Measurements from ENCODE around the gene PLA2R1. TPM values are rescaled to one million over a fixed set of nuclear protein-coding genes. Genes with fewer than 3 reads are reported as not detected.

The PLA2R1 gene
- total and polyA plus RNA-seq, 2 of the 4 experiments (the other 2 are of a cell fraction): 0.43 to 0.54 TPM

- H3K4me2 ChIP-seq (ENCODE audit: low read depth, low read length): no peak overlapping the region
- peaks cover 25% of the 10 kb centered on the region for H3K27me3 ChIP-seq (ENCODE audit: control insufficient read depth, insufficient read depth, low read length)
- no peak overlapping the region for H3K18ac ChIP-seq (ENCODE audit: low read depth, low read length)
- H3K56ac ChIP-seq (ENCODE audit: extremely low read depth, insufficient read depth, low read length): no peak overlapping the region
- ATAC-seq (ENCODE audit: low read depth) (no peak), DNase-seq (no peak)
- H3K4me1 ChIP-seq (ENCODE audit: control insufficient read depth, insufficient read depth, low read length): no peaks in the 10 kb centered on the region
- no peak overlapping the region for H2BK20ac ChIP-seq (ENCODE audit: low read depth, low read length)
- H2AK9ac ChIP-seq (replicated peaks; ENCODE audit: low read depth, low read length, poor library complexity): no peak overlapping the region
- ChIA-PET POLR2A (ENCODE audit: unreplicated experiment) (no interaction called here), CTCF (no interaction called here)
- H4K91ac ChIP-seq (ENCODE audit: insufficient read depth, low read depth, low read length): no peak overlapping the region
- in situ Hi-C loops (cut with MboI; ENCODE audit: low sequenced_read_pairs): no loop called here
- no CpG with 5 or more reads among the region's 8 CpGs for WGBS, 2 experiments (ENCODE audit: extremely low coverage in 2 of 2, insufficient read length in 1 of 2)
- no peaks in the 10 kb centered on the region for H3K36me3 ChIP-seq (ENCODE audit: control insufficient read depth, insufficient read depth, low read length)
- H2BK15ac ChIP-seq (ENCODE audit: low read depth, low read length): no peak overlapping the region
- H3K9ac ChIP-seq (ENCODE audit: low read depth, low read length): no peak overlapping the region
- no peak overlapping the region for H3K14ac ChIP-seq (replicated peaks; ENCODE audit: low read depth, low read length)
- no peak overlapping the region for H3K23ac ChIP-seq (ENCODE audit: low read depth, low read length)
- no peak overlapping the region for H4K5ac ChIP-seq (ENCODE audit: low read depth, low read length)
- no peaks in the 10 kb centered on the region for H3K9me1 ChIP-seq (ENCODE audit: insufficient read depth, low read length)
- no peaks in the 10 kb centered on the region for H3K9me3 ChIP-seq (ENCODE audit: control insufficient read depth, insufficient read depth, low read length)
- no peak overlapping the region for H2BK120ac ChIP-seq (ENCODE audit: low read depth, low read length)
- no peak for TF ChIP-seq FOS (IDR thresholded peaks at IDR 0.05; ENCODE audit: low read depth, low read length)
- TF ChIP-seq BHLHE40 (IDR thresholded peaks at IDR 0.05; ENCODE audit: low read depth, low read length): no peak
- no peak for TF ChIP-seq USF2 (IDR thresholded peaks at IDR 0.05; ENCODE audit: low read depth, low read length)
- TF ChIP-seq RAD21 (IDR thresholded peaks at IDR 0.05; ENCODE audit: low read length): no peak
- TF ChIP-seq MAZ (IDR thresholded peaks at IDR 0.05; ENCODE audit: borderline replicate concordance, low read depth, low read length): no peak
- no peak for TF ChIP-seq ELK1 (IDR thresholded peaks at IDR 0.05; ENCODE audit: borderline replicate concordance, low read depth, low read length)
- no peak for TF ChIP-seq RFX5 (IDR thresholded peaks at IDR 0.05; ENCODE audit: low read depth, low read length)
- TF ChIP-seq RCOR1 (IDR thresholded peaks at IDR 0.05; ENCODE audit: insufficient replicate concordance, low read length): no peak
- TF ChIP-seq CTCF (conservative IDR thresholded peaks at IDR 0.05; ENCODE audit: low read depth, low read length): no peak
- no peak for TF ChIP-seq MXI1 (IDR thresholded peaks at IDR 0.05; ENCODE audit: borderline replicate concordance, low read depth, low read length)
- no peak for TF ChIP-seq CHD1 (IDR thresholded peaks at IDR 0.05; ENCODE audit: low read depth, low read length)
- TF ChIP-seq POLR2A (IDR thresholded peaks at IDR 0.05; ENCODE audit: low read depth, low read length): no peak
- no peak for TF ChIP-seq NFE2L2 (IDR thresholded peaks at IDR 0.05; ENCODE audit: low read depth, low read length)
- dilution Hi-C loops (cut with HindIII; ENCODE audit: low sequenced_read_pairs, unreplicated experiment): no loop called here
- H3K4me3 ChIP-seq (ENCODE audit: insufficient read depth, low read depth, low read length): no peak overlapping the region
- H4K8ac ChIP-seq (ENCODE audit: low read depth in 2 of 2, low read length in 2 of 2): no peak overlapping the region
- no peak overlapping the region for H3K27ac ChIP-seq (ENCODE audit: insufficient read depth, low read length)
- intact Hi-C loops (cut with micrococcal nuclease): no loop called here
- no peak overlapping the region for H2BK5ac ChIP-seq (ENCODE audit: low read depth, low read length, poor library complexity, severe bottlenecking)
- H2AK5ac ChIP-seq (ENCODE audit: low read depth, low read length): no peak overlapping the region
- no peak overlapping the region for H2AFZ ChIP-seq (replicated peaks; ENCODE audit: low read length, poor library complexity)
- no peaks in the 10 kb centered on the region for H3K79me1 ChIP-seq (ENCODE audit: low read depth in 1 of 2, low read length in 2 of 2)
- H3K4ac ChIP-seq (ENCODE audit: low read depth, low read length): no peak overlapping the region
- no TSS peak for BruUV-seq (replicated peaks)
- H4K20me1 ChIP-seq (ENCODE audit: insufficient read depth, low read length): no peaks in the 10 kb centered on the region
Observed at GRCh38 chr2:159894145-159894838, 168.1 kb downstream of the PLA2R1 start.
